Glutamatergic neuron (in vitro differentiated cells): ENCODE data around the gene DMAC2. TPM values are rescaled to one million over a fixed set of nuclear protein-coding genes. Genes with fewer than 3 reads are reported as not detected.

ENCODE experiments used
- DNase-seq: peaks from one replicate; pipeline ENCODE4 v3.0.0; 2022
- H3K27ac Mint-ChIP-seq: one replicate; pipeline ENCODE4 v1.8.0; 2020; ENCODE audit warnings: mild to moderate bottlenecking, mixed read lengths, inconsistent platforms; ENCODE audit not compliant: unreplicated experiment
- H3K27me3 Mint-ChIP-seq: one replicate; pipeline ENCODE4 v1.8.0; 2020; ENCODE audit warnings: mild to moderate bottlenecking, moderate library complexity, mixed read lengths, inconsistent platforms; ENCODE audit not compliant: unreplicated experiment
- H3K36me3 Mint-ChIP-seq: one replicate; pipeline ENCODE4 v1.8.0; 2020; ENCODE audit warnings: mild to moderate bottlenecking, mixed read lengths, inconsistent platforms; ENCODE audit not compliant: unreplicated experiment
- H3K4me1 Mint-ChIP-seq: one replicate; pipeline ENCODE4 v1.8.0; 2020; ENCODE audit warnings: mild to moderate bottlenecking, low read depth, mixed read lengths, inconsistent platforms; ENCODE audit not compliant: unreplicated experiment
- H3K4me3 Mint-ChIP-seq: one replicate; pipeline ENCODE4 v1.8.0; 2020; ENCODE audit warnings: mild to moderate bottlenecking, mixed read lengths, inconsistent platforms; ENCODE audit not compliant: unreplicated experiment
- H3K9me3 Mint-ChIP-seq: one replicate; pipeline ENCODE4 v1.8.0; 2020; ENCODE audit warnings: mild to moderate bottlenecking, moderate library complexity, mixed read lengths, inconsistent platforms; ENCODE audit not compliant: unreplicated experiment
- CTCF ChIP-seq: fragments of 200-600 bp; sonication (generic); IDR thresholded peaks from one replicate; pipeline ENCODE4 v1.5.0; 2021; ENCODE audit not compliant: partially characterized antibody, unreplicated experiment
- total RNA-seq: library from RNA; stranded (reverse); fragmentation: NEBNext Ultra II Directional; extraction: Animal tissue kit (Norgen Biotek cat#: 25700); gene quantifications from one replicate; pipeline ENCODE4 v1.2.1, GENCODE V29; 2021; ENCODE audit not compliant: unreplicated experiment

The DMAC2 gene
- total RNA-seq, 1 donor from 2014 or later: 99.4 TPM

- DNase-seq: peak; percentile 89
- Mint-ChIP-seq H3K36me3 (no peaks in the 10 kb centered on the region), H3K4me3 (no peak overlapping the region), H3K9me3 (no peaks in the 10 kb centered on the region), H3K27me3 (peaks cover 8% of the 10 kb centered on the region), H3K27ac (no peak overlapping the region), H3K4me1 (no peaks in the 10 kb centered on the region)
- peak; percentile 98 for TF ChIP-seq CTCF
These were observed 9.6 kb upstream of the DMAC2 start for GRCh38 chr19:41449079-41449864.

GRCh38 chr19:41447732-41448332, 8.1 kb upstream of the DMAC2 start:
- no peak for DNase-seq
- Mint-ChIP-seq H3K36me3 (no peaks in the 10 kb centered on the region), H3K9me3 (no peaks in the 10 kb centered on the region), H3K4me3 (no peak overlapping the region), H3K4me1 (no peaks in the 10 kb centered on the region), H3K27ac (no peak overlapping the region), H3K27me3 (peaks cover 11% of the 10 kb centered on the region)
- TF ChIP-seq CTCF: no peak

GRCh38 chr19:41445575-41445974, 5.9 kb upstream of the DMAC2 start:
- Mint-ChIP-seq H3K27ac (no peak overlapping the region), H3K9me3 (no peaks in the 10 kb centered on the region), H3K4me1 (no peaks in the 10 kb centered on the region), H3K36me3 (no peaks in the 10 kb centered on the region), H3K27me3 (peaks cover 15% of the 10 kb centered on the region), H3K4me3 (no peak overlapping the region)
- no peak for DNase-seq
- TF ChIP-seq CTCF: no peak

GRCh38 chr19:41443813-41444455, 4.2 kb upstream of the DMAC2 start:
- no peak for DNase-seq
- Mint-ChIP-seq H3K27me3 (peaks cover 10% of the 10 kb centered on the region), H3K4me1 (no peaks in the 10 kb centered on the region), H3K27ac (no peak overlapping the region), H3K9me3 (no peaks in the 10 kb centered on the region), H3K4me3 (peak overlapping the region; percentile 52), H3K36me3 (no peaks in the 10 kb centered on the region)
- no peak for TF ChIP-seq CTCF
